Activated CD8-positive, alpha-beta memory T cell treated with anti-CD3 and anti-CD28 coated beads, Interleukin-2, amount 50 U/mL, for 1 hour (primary cell): ENCODE results near the gene ZFHX3.

Experiments
- DNase-seq: peaks from one replicate; pipeline ENCODE4 v3.0.0-alpha.2; 2020; ENCODE audit errors: extremely low read depth

Gene ZFHX3

DNA sequence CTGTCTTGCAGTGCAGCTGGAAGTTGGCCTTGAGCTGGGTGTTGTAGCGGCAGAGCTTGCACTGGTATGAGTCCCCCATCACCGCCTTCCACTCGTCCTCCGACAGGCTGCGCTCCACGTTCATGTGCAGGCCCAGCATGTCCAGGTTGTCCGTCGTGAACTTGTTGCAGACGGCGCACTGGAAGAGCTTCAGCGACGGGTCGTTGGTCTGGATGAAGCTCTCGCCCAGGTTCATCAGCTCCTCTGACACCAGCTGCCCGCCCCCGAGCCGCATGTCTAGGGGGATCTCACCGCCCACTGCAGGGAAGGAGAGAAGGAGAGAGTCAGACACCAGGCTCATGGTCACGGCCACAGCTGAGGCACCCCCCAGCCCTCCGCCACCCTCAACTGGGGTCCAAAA, 97.3 kb downstream of the ZFHX3 start:
- DNase-seq = no peak

- no peak for DNase-seq
Observed at GRCh38 chr16:72948238-72948829, 99.6 kb downstream of the ZFHX3 start.

DNA sequence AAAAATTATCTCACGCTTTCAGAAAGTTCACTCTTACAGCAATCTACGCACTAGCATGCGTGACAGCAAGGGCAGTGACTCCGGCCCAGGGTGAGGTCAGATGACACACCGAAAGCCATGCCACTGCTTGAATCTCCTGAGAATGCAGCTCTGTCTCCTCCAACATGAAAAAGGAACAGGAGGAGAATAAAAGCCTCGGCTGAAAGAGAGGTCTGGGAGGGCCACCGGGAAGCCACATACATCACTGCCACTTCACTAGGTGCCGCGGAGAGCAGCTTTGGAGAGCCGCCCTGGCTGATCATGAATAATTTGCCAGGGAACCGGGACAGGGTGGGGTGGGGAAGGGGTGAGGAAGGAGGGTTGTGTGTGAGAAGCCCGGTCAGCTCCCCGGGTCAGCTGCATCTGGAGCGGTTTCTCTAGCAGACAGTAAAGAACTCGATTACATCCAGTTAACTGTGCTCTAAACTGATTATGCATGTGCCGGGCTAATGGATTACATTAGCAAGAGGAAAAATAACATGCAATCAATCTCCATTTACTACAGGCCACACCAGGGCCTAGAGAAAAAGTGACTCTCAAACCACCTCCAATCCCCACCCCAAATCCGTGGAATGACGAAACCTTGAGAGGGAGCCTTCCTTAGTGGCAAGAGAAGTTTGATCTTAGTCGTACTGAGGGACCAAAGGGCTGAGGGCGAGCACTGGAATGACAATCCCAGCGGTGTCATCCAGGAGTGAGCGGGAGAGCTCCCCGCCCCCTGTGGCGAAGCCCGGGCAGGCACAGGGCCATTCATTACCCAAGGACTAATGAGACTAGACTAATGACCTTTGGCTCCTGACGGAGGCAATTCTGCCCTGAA, 100.3 kb downstream of the ZFHX3 start:
- DNase-seq = no peak

GRCh38 chr16:72946474-72947194, 101.3 kb downstream of the ZFHX3 start:
- no peak for DNase-seq

GRCh38 chr16:72946063-72946462, 101.9 kb downstream of the ZFHX3 start:
- no peak for DNase-seq

DNA sequence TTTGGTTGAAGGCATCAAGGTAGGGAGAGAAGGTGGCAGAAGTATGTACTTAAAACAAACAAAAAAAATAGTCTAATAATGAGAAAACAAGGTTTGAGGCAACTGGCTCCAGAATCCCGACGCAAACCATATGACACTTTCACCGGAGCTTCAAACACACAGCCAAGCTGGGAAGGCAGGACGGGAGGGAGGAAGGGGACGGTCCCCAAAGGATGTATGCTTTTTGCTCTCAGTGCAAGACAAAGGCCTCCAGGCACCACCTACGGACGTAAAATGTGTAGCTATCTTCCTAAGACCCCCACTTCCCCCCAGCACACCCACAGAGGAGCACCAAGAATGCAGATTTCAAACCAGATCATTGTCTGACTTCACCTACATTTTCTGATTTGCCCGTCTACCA, 102.3 kb downstream of the ZFHX3 start:
- DNase-seq = no peak

DNA sequence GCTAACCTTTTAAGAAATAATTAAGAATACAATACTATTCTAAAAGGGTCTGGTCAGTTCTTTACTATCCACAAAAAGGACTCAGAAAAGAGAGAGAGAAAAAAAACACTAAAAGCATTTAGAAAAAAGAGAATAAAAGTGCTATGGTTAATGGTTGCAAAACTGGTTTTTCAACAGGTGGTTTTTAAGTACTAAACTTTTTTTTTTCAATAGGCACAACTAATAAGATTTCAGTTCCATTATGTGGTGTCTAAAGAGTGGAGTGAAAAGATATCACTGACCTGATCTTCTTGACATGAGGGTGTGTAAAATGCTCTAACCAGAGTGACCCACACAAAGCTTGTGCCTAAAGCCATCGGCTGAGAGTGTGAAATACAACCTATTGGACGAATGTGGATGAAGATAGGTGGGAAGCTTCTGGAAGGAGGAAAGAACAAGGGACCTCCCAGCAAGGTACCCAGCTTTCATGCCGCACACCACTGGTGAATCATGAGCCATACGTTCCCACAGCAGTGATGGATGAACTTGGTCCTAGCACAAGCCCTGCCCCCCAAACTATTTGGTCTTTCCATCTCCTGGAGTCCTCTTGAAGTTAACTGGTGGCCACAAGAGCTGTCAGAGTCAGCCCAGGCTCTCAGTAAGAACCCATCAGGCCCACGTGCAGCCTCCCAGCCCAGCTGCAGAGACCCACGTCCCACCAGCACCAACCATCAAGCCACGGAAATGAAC, 103.0 kb downstream of the ZFHX3 start:
- no peak for DNase-seq

GRCh38 chr16:72942021-72942420, 105.9 kb downstream of the ZFHX3 start:
- no peak for DNase-seq

- no peak for DNase-seq
Observed at GRCh38 chr16:72940886-72941285, 107.0 kb downstream of the ZFHX3 start.

DNA sequence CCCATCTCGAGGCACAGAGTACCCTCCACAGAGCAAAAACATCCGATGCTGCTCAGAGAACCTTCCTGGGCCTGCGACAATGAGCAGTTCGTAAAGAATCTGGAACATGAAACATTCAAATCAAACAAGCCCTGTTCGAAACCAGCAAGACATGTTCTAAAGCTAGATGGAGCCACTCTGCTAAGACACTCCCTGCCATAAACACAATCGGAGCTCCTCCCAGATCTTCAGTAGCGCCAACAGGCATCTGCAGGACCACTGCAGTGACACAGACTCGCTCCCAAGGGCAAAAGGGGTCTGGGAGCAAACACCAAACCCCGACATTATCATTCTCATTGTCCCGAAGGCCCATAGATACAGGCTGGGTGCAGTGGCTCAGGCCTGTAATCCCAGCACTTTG, 108.7 kb downstream of the ZFHX3 start:
- no peak for DNase-seq

- no peak for DNase-seq
Observed at GRCh38 chr16:72938795-72939164, 109.1 kb downstream of the ZFHX3 start.

DNA sequence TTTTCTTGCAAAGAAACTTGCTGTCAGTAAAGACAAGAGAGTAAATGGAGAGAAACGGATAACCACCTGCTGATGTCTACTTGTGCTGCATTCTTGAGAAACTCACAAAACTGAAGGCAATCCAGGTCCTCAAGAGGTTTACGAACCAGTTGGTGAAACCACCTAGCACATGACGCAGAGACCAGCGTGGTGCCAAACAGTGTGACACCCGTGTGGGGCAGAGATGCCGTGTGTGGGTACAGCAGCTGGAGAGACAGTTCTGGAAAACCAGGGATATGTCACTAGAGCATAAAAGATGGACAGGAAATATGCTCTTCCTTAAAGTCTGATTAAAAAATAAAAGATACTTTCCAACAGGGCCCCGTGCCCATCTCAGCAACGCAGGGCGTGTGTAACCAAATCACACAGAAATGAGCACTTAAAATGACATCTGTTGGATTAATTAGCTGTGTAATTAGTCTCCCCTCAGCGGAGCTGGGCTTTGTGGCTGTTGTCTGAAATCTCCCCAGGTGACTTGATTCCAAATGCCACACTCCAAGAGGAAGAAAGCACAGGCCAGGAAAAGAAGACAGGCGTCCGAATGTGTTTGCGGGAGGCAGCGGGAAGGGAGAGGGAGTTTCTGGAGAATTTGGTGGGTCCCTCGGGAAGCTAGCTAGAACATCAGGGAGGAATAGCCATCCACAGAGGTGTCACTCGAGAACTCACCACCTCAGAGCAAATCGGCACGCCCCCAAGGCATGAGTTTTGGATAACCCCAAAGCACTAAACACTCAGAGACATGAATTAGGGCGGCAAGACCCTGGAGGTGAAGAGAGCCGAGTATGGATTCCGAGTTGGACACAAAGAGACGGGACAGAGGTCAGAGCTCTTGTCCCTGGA, 109.8 kb downstream of the ZFHX3 start:
- no peak for DNase-seq

DNA sequence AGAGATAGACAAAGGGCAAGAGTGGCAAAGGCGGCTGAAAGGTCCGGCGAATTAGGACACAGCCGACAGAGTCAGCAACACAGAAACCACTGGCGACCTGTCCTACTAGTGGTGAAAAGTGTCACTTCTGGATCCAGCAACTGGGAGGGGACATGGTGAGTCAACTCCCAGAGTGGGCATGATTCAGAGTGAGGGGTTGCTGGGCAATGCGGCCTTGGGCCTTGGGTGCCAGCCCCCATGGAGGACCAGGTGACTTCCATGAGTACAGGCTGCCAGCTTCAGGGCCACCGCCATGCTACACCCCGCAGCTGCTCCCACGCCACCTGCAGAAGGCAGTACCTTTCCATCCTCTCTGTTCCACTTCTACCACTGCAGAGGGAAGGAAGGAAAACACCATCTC, 110.6 kb downstream of the ZFHX3 start:
- DNase-seq = no peak

- DNase-seq = no peak
Observed at GRCh38 chr16:72936408-72936807, 111.5 kb downstream of the ZFHX3 start.

- no peak for DNase-seq
Observed at GRCh38 chr16:72935896-72936295, 112.0 kb downstream of the ZFHX3 start.

GRCh38 chr16:72934636-72935403, 113.1 kb downstream of the ZFHX3 start:
- no peak for DNase-seq

DNA sequence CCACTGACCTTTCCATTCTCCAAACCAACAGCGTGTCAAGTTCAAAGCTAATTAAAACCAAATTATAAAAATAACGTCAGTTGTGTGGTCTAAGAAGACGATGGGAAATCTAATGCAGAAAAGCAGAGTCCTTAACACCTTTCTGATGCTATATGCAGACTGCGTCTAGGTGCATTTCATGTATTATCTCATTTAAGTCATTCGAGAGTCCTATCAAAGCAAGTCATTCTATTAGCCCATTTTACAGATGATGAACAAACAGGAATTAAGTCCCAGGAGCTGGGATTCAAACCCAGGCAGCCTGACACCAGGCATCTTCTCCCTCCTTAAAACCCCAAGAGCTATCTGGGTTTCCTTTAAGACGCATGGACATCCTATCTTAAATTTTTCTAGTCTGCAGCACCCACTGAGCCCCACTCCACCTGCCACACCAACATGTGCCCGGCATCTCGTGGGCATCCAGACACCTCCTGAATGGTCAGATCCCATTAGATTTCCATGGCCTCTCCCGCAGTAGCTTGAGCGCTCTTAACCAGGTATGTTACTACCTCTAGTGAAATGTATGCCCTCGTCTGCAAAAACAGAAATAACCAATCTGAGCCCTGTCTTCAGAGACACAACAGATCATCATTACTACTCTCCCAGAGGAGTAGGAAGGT, 115.1 kb downstream of the ZFHX3 start:
- no peak for DNase-seq

- DNase-seq = no peak
Observed at GRCh38 chr16:72932050-72932449, 115.9 kb downstream of the ZFHX3 start.

- no peak for DNase-seq
Observed at GRCh38 chr16:72930396-72930795, 117.5 kb downstream of the ZFHX3 start.
